GM21825 (cell line): Measurements from ENCODE around the gene CEACAM19.

Experiments
- ATAC-seq: cut with Tn5 transposase; IDR thresholded peaks from one replicate; pipeline ENCODE4 v1.9.1; 2021; ENCODE audit warnings: mild to moderate bottlenecking, moderate library complexity; ENCODE audit not compliant: unreplicated experiment

The CEACAM19 gene

GRCh38 chr19:44644402-44645016 lies 26.8 kb upstream of the CEACAM19 start:
- no peak for ATAC-seq

GRCh38 chr19:44645407-44646048 lies 25.8 kb upstream of the CEACAM19 start:
- no peak for ATAC-seq

- no peak for ATAC-seq
Observed at GRCh38 chr19:44646049-44646416, 25.2 kb upstream of the CEACAM19 start.

GRCh38 chr19:44647144-44647543 lies 24.1 kb upstream of the CEACAM19 start:
- no peak for ATAC-seq

- no peak for ATAC-seq
Observed at GRCh38 chr19:44648631-44649251, 22.5 kb upstream of the CEACAM19 start.

- ATAC-seq = no peak
Observed at GRCh38 chr19:44649578-44650145, 21.6 kb upstream of the CEACAM19 start.

GRCh38 chr19:44653343-44653742 lies 17.9 kb upstream of the CEACAM19 start:
- no peak for ATAC-seq

GRCh38 chr19:44653977-44654774 lies 17.1 kb upstream of the CEACAM19 start:
- peak; percentile 72 for ATAC-seq

- ATAC-seq = no peak
Observed at GRCh38 chr19:44657211-44657921, 13.9 kb upstream of the CEACAM19 start.

GRCh38 chr19:44658069-44658733 lies 13.1 kb upstream of the CEACAM19 start:
- ATAC-seq = no peak

GRCh38 chr19:44660081-44660480 lies 11.2 kb upstream of the CEACAM19 start:
- no peak for ATAC-seq

GRCh38 chr19:44661205-44661604 lies 10.1 kb upstream of the CEACAM19 start:
- no peak for ATAC-seq

GRCh38 chr19:44661904-44662303 lies 9.4 kb upstream of the CEACAM19 start:
- ATAC-seq = no peak

GRCh38 chr19:44662691-44663385 lies 8.4 kb upstream of the CEACAM19 start:
- ATAC-seq = no peak

- ATAC-seq = no peak
Observed at GRCh38 chr19:44663996-44664395, 7.3 kb upstream of the CEACAM19 start.

- no peak for ATAC-seq
Observed at GRCh38 chr19:44664976-44665375, 6.3 kb upstream of the CEACAM19 start.

GRCh38 chr19:44666852-44667556 lies 4.3 kb upstream of the CEACAM19 start:
- ATAC-seq = no peak

- ATAC-seq = no peak
Observed at GRCh38 chr19:44668985-44669764, 2.1 kb upstream of the CEACAM19 start.
